ENCODE data around the gene GYPE. TPM values are rescaled to one million over a fixed set of nuclear protein-coding genes. Genes with fewer than 3 reads are reported as not detected.
"Not testable (repeated sequence)": the region's sequence is repeated elsewhere in the genome, so short reads cannot be mapped to it uniquely, and the experiment has no call there.

GYPE gene
- not detected in 2 replicates for total RNA-seq (ENCODE audit: low replicate concordance)

DNA sequence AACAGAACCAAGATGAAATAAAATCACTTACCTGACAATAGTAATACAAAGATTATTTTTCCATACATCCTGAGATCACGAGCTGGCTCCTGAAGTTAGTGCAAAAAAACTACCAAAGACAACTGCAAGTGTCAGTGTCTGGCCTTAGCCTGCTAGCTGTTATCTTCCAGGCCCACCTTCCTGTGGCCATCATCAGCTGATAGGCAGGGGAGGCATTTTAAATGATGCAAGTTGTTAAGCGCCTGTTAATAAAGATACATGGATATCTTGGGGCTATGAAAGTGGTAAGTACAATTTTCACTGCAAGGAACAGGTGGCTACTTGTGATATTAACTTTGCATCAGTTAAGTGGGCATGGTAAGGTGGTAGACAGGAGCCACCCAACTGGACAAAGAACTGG lies at the start of gene GYPE:
TSS of gene GYPE (minus strand) at position 120 of the 400 bp plus-strand sequence. CDS start at position 68, 52 bp downstream.
- not testable (repeated sequence) for H3K27ac Mint-ChIP-seq; DNase-seq (ENCODE audit: low spot score)

GRCh38 chr4:143951458-143951972 lies 46.2 kb upstream of the GYPE start:
- H3K9ac ChIP-seq; DNase-seq (ENCODE audit: low spot score); H3K4me3 Mint-ChIP-seq: not testable (repeated sequence)

More for the DNA sequence above, at the start of gene GYPE:
- not testable (repeated sequence) for H3K79me2 ChIP-seq (ENCODE audit: low read depth); H3K9ac ChIP-seq; H3K4me1 Mint-ChIP-seq; H4K20me1 ChIP-seq (ENCODE audit: low read depth); H2AFZ ChIP-seq (replicated peaks); H3K36me3 ChIP-seq; H3K4me2 ChIP-seq; H3K27me3 Mint-ChIP-seq (ENCODE audit: insufficient read depth, low read depth); H3K9me3 Mint-ChIP-seq; H3K27ac ChIP-seq; H3K9me3 ChIP-seq (ENCODE audit: low read depth); H3K4me3 ChIP-seq; H3K27me3 ChIP-seq; H3K4me3 Mint-ChIP-seq; H3K36me3 Mint-ChIP-seq; H3K4me1 ChIP-seq; H3F3A ChIP-seq (ENCODE audit: low read depth)

GRCh38 chr4:143950967-143951366 lies 45.6 kb upstream of the GYPE start:
- not testable (repeated sequence) for H3K27me3 ChIP-seq; DNase-seq (ENCODE audit: low spot score); H3K27ac ChIP-seq; H3K4me3 Mint-ChIP-seq; H3K9ac ChIP-seq; H3K36me3 Mint-ChIP-seq; H3K79me2 ChIP-seq (ENCODE audit: low read depth); H3K4me1 Mint-ChIP-seq; H4K20me1 ChIP-seq (ENCODE audit: low read depth); H3K4me1 ChIP-seq; H3K9me3 ChIP-seq (ENCODE audit: low read depth); H3K36me3 ChIP-seq; H2AFZ ChIP-seq (replicated peaks); H3F3A ChIP-seq (ENCODE audit: low read depth); H3K4me2 ChIP-seq; H3K27ac Mint-ChIP-seq; H3K27me3 Mint-ChIP-seq (ENCODE audit: insufficient read depth, low read depth); H3K4me3 ChIP-seq
- H3K9me3 Mint-ChIP-seq: peaks cover 12% of the 10 kb centered on the region

More at GRCh38 chr4:143951458-143951972, 46.2 kb upstream of the GYPE start:
- H3K79me2 ChIP-seq (ENCODE audit: low read depth); H3K36me3 Mint-ChIP-seq; H2AFZ ChIP-seq (replicated peaks); H3K27me3 ChIP-seq; H4K20me1 ChIP-seq (ENCODE audit: low read depth); H3K4me3 ChIP-seq; H3K9me3 ChIP-seq (ENCODE audit: low read depth); H3K27me3 Mint-ChIP-seq (ENCODE audit: insufficient read depth, low read depth); H3K4me2 ChIP-seq; H3K4me1 ChIP-seq; H3K27ac Mint-ChIP-seq; H3K27ac ChIP-seq; H3F3A ChIP-seq (ENCODE audit: low read depth); H3K4me1 Mint-ChIP-seq; H3K36me3 ChIP-seq: not testable (repeated sequence)
- peaks cover 12% of the 10 kb centered on the region for H3K9me3 Mint-ChIP-seq

- not testable (repeated sequence) for H3K36me3 Mint-ChIP-seq; H4K20me1 ChIP-seq (ENCODE audit: low read depth); H3K27ac ChIP-seq; H3K27me3 ChIP-seq; H3K4me3 ChIP-seq; H3K36me3 ChIP-seq; H3F3A ChIP-seq (ENCODE audit: low read depth); H3K9me3 ChIP-seq (ENCODE audit: low read depth); H3K27ac Mint-ChIP-seq; H3K4me1 ChIP-seq; H3K4me3 Mint-ChIP-seq; H2AFZ ChIP-seq (replicated peaks); H3K27me3 Mint-ChIP-seq (ENCODE audit: insufficient read depth, low read depth); H3K4me1 Mint-ChIP-seq; H3K79me2 ChIP-seq (ENCODE audit: low read depth); H3K4me2 ChIP-seq; H3K9ac ChIP-seq; DNase-seq (ENCODE audit: low spot score)
- peaks cover 12% of the 10 kb centered on the region for H3K9me3 Mint-ChIP-seq
Measured at GRCh38 chr4:143950185-143950584, 44.8 kb upstream of the GYPE start.

DNA sequence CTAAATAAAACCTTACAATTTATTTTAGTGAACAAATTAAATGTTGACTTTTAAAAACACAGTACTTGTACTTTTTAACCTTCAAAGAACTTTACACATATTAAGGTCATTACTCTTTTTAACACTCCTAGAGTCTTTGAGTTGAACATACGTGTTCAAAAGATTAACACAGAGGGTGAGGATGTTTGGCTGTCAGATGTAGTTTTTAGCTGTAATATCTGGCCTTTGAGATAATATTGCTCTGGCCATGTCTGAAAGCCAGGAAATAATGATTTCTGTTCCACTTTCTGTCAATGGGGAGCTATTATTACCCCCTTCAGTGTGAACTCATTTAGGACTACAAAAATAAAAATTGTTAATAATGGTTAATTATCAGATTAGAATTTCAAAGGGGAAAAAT lies 42.1 kb upstream of the GYPE start:
- H3K27me3 Mint-ChIP-seq (ENCODE audit: insufficient read depth, low read depth): not testable (repeated sequence)
- peaks cover 10% of the 10 kb centered on the region for H3K9me3 Mint-ChIP-seq

GRCh38 chr4:143940708-143941107 lies 35.3 kb upstream of the GYPE start:
- not testable (repeated sequence) for H3K4me2 ChIP-seq; H3K9me3 ChIP-seq (ENCODE audit: low read depth); H2AFZ ChIP-seq (replicated peaks); H3K4me3 Mint-ChIP-seq; H3K79me2 ChIP-seq (ENCODE audit: low read depth); H4K20me1 ChIP-seq (ENCODE audit: low read depth); H3K4me1 Mint-ChIP-seq; H3K27me3 ChIP-seq; H3F3A ChIP-seq (ENCODE audit: low read depth); H3K36me3 Mint-ChIP-seq; H3K4me3 ChIP-seq; H3K27ac Mint-ChIP-seq; H3K9me3 Mint-ChIP-seq; H3K27ac ChIP-seq; H3K36me3 ChIP-seq; H3K9ac ChIP-seq; H3K27me3 Mint-ChIP-seq (ENCODE audit: insufficient read depth, low read depth); DNase-seq (ENCODE audit: low spot score); H3K4me1 ChIP-seq

More for the DNA sequence above, 42.1 kb upstream of the GYPE start:
- DNase-seq (ENCODE audit: low spot score); H3K9me3 ChIP-seq (ENCODE audit: low read depth); H2AFZ ChIP-seq (replicated peaks); H3K4me3 ChIP-seq; H3K27me3 ChIP-seq; H4K20me1 ChIP-seq (ENCODE audit: low read depth); H3K36me3 ChIP-seq; H3K36me3 Mint-ChIP-seq; H3K4me1 Mint-ChIP-seq; H3K27ac Mint-ChIP-seq; H3F3A ChIP-seq (ENCODE audit: low read depth); H3K4me3 Mint-ChIP-seq; H3K9ac ChIP-seq; H3K27ac ChIP-seq; H3K4me1 ChIP-seq; H3K4me2 ChIP-seq; H3K79me2 ChIP-seq (ENCODE audit: low read depth): not testable (repeated sequence)

All from neural progenitor cell (in vitro differentiated cells).